ENCODE results near the gene DYNC2LI1.

Gene DYNC2LI1

DNA sequence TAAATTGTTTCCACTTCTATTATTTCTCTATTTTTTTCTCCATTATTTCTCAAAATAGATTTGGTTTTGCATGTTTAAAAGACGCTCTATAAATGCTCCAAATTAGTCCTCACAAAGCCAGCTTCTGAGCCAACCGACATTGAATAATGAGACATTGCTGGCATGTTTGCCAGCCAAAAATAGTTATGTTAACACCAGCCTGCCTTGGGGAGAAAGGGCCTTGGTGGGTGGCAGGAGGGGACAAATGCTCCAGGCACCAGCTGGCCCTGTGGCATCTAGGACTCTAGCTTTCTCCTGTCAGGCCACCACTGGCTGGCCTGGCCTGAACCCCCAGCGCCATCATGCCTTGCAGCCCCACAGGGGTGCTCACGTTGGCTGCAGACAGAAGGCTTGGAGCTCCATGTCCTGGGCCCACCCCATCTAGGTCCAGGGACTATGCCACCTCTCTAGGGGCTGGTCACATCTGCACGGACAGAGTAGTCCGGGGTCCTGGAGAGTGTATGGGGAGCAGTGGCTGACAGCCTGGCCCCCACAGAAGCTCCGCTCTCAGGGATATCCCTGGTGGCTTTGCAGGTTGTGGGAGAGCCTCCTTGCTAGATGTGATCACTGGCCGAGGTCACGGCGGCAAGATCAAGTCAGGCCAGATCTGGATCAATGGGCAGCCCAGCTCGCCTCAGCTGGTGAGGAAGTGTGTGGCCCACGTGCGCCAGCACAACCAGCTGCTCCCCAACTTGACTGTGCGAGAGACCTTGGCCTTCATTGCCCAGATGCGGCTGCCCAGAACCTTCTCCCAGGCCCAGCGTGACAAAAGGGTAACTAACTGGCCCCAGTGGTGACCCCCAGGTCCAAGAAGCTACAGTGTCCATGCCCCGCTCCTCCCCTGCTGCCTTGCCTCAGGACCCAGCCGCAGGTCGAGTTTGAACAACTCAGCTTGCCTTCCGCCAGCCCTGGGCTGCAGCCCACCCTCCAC, 77.5 kb downstream of the DYNC2LI1 start:
- DNase-seq = no peak

DNA sequence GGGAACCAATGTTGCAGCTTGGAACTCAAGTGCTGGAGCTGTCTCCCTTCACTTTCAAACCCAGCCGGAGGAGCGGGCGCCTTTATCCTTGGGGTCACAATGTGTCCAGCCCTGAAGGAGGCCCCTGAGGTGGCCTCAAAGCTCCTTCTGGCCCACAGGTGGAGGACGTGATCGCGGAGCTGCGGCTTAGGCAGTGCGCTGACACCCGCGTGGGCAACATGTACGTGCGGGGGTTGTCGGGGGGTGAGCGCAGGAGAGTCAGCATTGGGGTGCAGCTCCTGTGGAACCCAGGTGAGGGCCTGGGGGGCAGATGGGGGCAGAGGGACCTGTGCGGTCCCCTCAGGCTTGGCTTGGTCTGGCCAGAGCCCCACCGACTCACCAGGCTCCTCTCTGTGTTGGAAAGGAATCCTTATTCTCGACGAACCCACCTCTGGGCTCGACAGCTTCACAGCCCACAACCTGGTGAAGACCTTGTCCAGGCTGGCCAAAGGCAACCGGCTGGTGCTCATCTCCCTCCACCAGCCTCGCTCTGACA, 78.4 kb downstream of the DYNC2LI1 start:
- DNase-seq = no peak

DNA sequence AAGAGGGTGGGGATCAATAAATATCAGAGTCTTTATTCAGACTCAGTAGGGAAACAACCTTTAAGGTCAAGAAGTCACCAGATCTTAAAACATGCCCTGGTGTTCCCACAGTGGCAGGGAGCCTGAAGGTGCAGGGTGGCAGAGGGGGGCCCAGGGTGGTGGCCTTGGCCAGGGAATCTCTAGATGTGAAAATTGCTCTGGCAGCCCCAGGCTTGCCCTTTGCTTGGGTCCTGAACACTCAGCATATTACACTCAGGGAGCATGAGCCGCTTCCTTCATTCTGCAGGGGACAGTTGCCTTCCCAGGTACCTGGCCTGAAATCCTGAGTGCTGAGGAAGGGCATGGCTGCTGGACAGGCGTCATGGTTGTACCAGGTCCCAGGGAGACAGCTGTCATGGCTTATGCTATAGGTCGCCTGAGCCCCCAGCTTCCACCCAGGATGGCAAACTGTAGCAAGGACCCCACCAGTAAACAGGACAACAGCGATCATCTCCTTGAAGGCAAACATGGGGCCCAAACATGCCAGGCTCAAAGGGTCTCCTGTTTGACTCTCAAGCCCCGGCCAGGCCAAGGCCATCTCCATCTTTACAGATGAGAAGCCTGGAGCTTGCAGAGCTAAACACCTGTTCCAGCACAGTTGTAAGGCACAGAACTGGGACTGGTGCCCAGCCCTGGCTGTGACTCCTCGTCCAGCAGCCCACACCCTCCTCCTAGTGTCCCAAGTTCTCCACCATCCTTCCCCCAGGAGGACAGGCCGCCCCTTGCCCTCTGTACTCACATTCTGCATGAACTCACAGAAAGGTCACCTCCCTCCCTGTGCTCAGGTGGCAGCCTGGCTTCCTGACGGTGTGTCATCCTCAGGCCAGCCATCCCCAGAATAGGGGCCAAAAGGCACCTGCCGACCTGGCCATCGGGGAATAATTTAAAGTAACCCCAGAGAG, 79.6 kb downstream of the DYNC2LI1 start:
- DNase-seq = no peak

DNA sequence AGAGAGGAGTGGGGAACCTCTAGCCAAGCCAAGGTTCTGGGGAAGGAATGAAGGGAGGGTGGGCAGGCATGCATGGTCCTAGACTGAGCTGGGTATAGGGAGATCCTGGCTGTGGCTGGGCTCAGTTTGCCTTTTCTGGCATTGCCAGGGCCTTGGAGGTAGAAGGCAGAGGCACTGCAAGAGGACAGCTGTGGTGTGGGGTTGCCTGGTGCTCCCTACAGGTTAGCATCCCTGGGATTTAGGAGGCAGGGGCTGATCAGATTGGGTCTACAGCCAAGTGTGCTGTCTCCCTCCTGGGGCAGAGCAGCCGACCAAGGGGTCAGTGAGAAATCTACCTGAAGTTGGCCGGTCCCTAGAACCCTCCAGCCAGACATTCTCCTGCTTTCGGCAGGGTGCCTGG, 80.8 kb downstream of the DYNC2LI1 start:
- no peak for DNase-seq

DNA sequence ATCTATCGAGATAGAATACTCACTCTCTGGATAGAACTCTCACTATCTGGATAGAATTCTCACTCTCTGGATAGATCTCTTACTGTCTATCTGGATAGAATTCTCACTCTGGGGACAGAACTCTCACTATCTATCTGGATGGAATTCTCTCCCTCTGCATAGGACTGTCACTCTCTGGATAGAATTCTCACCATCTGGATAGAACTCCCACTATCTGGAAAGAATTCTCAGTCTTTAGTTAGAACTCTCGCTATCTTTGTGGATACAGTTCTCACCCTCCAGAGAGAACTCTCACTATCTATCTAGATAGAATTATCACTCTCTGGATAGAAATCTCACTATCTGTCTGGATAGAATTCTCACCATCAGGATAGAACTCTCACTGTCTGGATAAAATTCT, 81.5 kb downstream of the DYNC2LI1 start:
- DNase-seq = no peak

All from CD4-positive, alpha-beta T cell treated with Interleukin-21 for 1 hour (primary cell).